ENCODE results near the gene MEX3D.

DNA sequence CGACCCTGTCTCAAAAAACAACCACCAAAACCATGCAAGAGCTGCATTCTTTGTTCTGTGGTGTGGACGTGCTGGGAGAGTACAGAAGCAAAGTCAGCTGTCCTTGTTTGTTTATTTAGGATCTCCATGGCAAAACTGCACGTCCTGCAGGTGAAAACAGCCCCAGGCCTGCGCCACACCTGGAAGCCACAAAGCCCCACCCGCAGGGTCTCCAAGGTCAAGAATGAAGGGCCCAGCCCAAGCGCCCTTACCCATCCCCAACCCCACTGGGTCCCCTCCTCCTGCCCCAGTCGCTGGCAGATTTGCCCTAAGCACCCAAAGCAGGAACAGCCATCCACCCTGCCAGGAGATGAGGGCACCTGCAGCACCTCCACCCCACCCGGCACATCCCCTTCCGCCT lies 14.1 kb upstream of the MEX3D start:
- TF ChIP-seq EZH2 (IDR thresholded peaks at IDR 0.05; ENCODE audit: low read length, missing control alignments) = no peak
- TF ChIP-seq, protein P1, sequence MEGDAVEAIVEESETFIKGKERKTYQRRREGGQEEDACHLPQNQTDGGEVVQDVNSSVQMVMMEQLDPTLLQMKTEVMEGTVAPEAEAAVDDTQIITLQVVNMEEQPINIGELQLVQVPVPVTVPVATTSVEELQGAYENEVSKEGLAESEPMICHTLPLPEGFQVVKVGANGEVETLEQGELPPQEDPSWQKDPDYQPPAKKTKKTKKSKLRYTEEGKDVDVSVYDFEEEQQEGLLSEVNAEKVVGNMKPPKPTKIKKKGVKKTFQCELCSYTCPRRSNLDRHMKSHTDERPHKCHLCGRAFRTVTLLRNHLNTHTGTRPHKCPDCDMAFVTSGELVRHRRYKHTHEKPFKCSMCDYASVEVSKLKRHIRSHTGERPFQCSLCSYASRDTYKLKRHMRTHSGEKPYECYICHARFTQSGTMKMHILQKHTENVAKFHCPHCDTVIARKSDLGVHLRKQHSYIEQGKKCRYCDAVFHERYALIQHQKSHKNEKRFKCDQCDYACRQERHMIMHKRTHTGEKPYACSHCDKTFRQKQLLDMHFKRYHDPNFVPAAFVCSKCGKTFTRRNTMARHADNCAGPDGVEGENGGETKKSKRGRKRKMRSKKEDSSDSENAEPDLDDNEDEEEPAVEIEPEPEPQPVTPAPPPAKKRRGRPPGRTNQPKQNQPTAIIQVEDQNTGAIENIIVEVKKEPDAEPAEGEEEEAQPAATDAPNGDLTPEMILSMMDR (conservative IDR thresholded peaks at IDR 0.05 in 1 of 2, IDR thresholded peaks at IDR 0.05 in 1 of 2; ENCODE audit: low read depth in 1 of 2, low read length in 2 of 2) = no peak

Data from fibroblast of lung (primary cell).